H9 (cell line): Measurements from ENCODE around the gene ORAI3. TPM values are rescaled to one million over a fixed set of nuclear protein-coding genes. Genes with fewer than 3 reads are reported as not detected.
A peak's percentile ranks its signal among the peaks of the same experiment; 100 is the strongest.

Experiments
- DNase-seq: peaks from one replicate; pipeline ENCODE4 v3.0.0-alpha.2; 2017
- H2AFZ ChIP-seq: one replicate; pipeline ENCODE4 v1.6.1; 2013; ENCODE audit warnings: mild to moderate bottlenecking, low read length, control low read depth, moderate library complexity
- H2AK5ac ChIP-seq: 2 replicates; pipeline ENCODE4 v1.6.1; 2013; ENCODE audit warnings: low read length, control low read depth, mixed read lengths; ENCODE audit not compliant: insufficient read length
- H2BK120ac ChIP-seq: one replicate; pipeline ENCODE4 v1.6.1; 2013; ENCODE audit warnings: low read depth, mild to moderate bottlenecking, low read length, control low read depth, inconsistent platforms; ENCODE audit not compliant: poor library complexity, severe bottlenecking
- H2BK12ac ChIP-seq: 2 replicates; pipeline ENCODE4 v1.6.1; 2013; ENCODE audit warnings: low read length, control low read depth, mixed read lengths, low read depth; ENCODE audit not compliant: insufficient read length
- H2BK15ac ChIP-seq: 2 replicates; pipeline ENCODE4 v1.6.1; 2013; ENCODE audit warnings: low read depth, low read length, control low read depth
- H2BK20ac ChIP-seq: one replicate; pipeline ENCODE4 v1.6.1; 2013; ENCODE audit warnings: low read depth, mild to moderate bottlenecking, low read length, control low read depth, inconsistent platforms; ENCODE audit not compliant: poor library complexity, severe bottlenecking
- H2BK5ac ChIP-seq: 2 replicates; pipeline ENCODE4 v1.6.1; 2013; ENCODE audit warnings: low read length, control low read depth, mixed read lengths; ENCODE audit not compliant: insufficient read length
- H3K14ac ChIP-seq: 2 replicates; pipeline ENCODE4 v1.6.1; 2013; ENCODE audit warnings: low read length, control low read depth; ENCODE audit not compliant: insufficient read depth
- H3K18ac ChIP-seq: 2 replicates; pipeline ENCODE4 v1.6.1; 2013; ENCODE audit warnings: low read depth, mild to moderate bottlenecking, mixed read lengths, low read length, control low read depth; ENCODE audit not compliant: insufficient read length
- H3K23ac ChIP-seq: 2 replicates; pipeline ENCODE4 v1.6.1; 2013; ENCODE audit warnings: low read length, control low read depth, mixed read lengths, low read depth; ENCODE audit not compliant: insufficient read length
- H3K23me2 ChIP-seq: 2 replicates; pipeline ENCODE4 v1.6.1; 2013; ENCODE audit warnings: low read depth, mild to moderate bottlenecking, mixed read lengths, low read length, control low read depth; ENCODE audit not compliant: insufficient read length, poor library complexity, severe bottlenecking
- H3K27ac ChIP-seq: 2 replicates; pipeline ENCODE4 v1.5.1; 2013; ENCODE audit warnings: low read length, control low read depth, mixed read lengths, low read depth; ENCODE audit not compliant: insufficient read length
- H3K27me3 ChIP-seq: 2 replicates; pipeline ENCODE4 v1.6.1; 2013; ENCODE audit warnings: low read length, control low read depth, inconsistent platforms; ENCODE audit not compliant: insufficient read depth
- H3K4ac ChIP-seq: 2 replicates; pipeline ENCODE4 v1.6.1; 2013; ENCODE audit warnings: low read depth, mild to moderate bottlenecking, control low read depth, inconsistent platforms, low read length, moderate library complexity
- H3K4me1 ChIP-seq: 2 replicates; pipeline ENCODE4 v1.6.1; 2013; ENCODE audit warnings: low read length, control low read depth, inconsistent platforms; ENCODE audit not compliant: insufficient read depth
- H3K4me2 ChIP-seq: 2 replicates; pipeline ENCODE4 v1.6.1; 2013; ENCODE audit warnings: low read length, control low read depth, mixed read lengths; ENCODE audit not compliant: insufficient read length, insufficient read depth
- H3K56ac ChIP-seq: 2 replicates; pipeline ENCODE4 v1.6.1; 2013; ENCODE audit warnings: low read depth, mild to moderate bottlenecking, mixed read lengths, low read length, control low read depth; ENCODE audit not compliant: insufficient read length
- H3K79me1 ChIP-seq: 2 replicates; pipeline ENCODE4 v1.6.1; 2013; ENCODE audit warnings: low read depth, mild to moderate bottlenecking, moderate library complexity, low read length, control low read depth, inconsistent platforms; ENCODE audit not compliant: insufficient read depth, poor library complexity, severe bottlenecking
- H3K79me2 ChIP-seq: 2 replicates; pipeline ENCODE4 v1.6.1; 2013; ENCODE audit warnings: low read length, control low read depth, inconsistent platforms; ENCODE audit not compliant: insufficient read depth
- H3K9ac ChIP-seq: 2 replicates; pipeline ENCODE4 v1.6.1; 2013; ENCODE audit warnings: low read length, control low read depth, mixed read lengths; ENCODE audit not compliant: insufficient read length; ENCODE audit errors: extremely low read depth
- H3K9me3 ChIP-seq: one replicate; pipeline ENCODE4 v1.6.1; 2013; ENCODE audit warnings: low read depth, low read length, inconsistent platforms; ENCODE audit not compliant: control insufficient read depth
- H3T11ph ChIP-seq: one replicate; pipeline ENCODE4 v1.6.1; 2013; ENCODE audit warnings: mild to moderate bottlenecking, low read length, control low read depth, inconsistent platforms
- H4K20me1 ChIP-seq: one replicate; pipeline ENCODE4 v1.6.1; 2013; ENCODE audit not compliant: control insufficient read depth, insufficient read length, insufficient read depth
- H4K5ac ChIP-seq: 2 replicates; pipeline ENCODE4 v1.6.1; 2013; ENCODE audit warnings: low read depth, mild to moderate bottlenecking, mixed read lengths, low read length, control low read depth; ENCODE audit not compliant: insufficient read length
- H4K8ac ChIP-seq: replicated peaks from 2 replicates; pipeline ENCODE4 v1.6.1; 2013; ENCODE audit warnings: low read length, control low read depth, mixed read lengths, low read depth; ENCODE audit not compliant: insufficient read length
- H4K91ac ChIP-seq: 2 replicates; pipeline ENCODE4 v1.6.1; 2013; ENCODE audit warnings: low read depth, mild to moderate bottlenecking, moderate library complexity, mixed read lengths, low read length, control low read depth; ENCODE audit not compliant: insufficient read length
- H3K27ac Mint-ChIP-seq, 3 experiments: 2 replicates in 2 of 3; 3 replicates in 1 of 3; pipeline ENCODE4 v1.8.0; 2020 to 2021; ENCODE audit warnings: mixed read lengths in 3 of 3, mild to moderate bottlenecking in 1 of 3, moderate library complexity in 1 of 3
- H3K27me3 Mint-ChIP-seq: 2 replicates; pipeline ENCODE4 v1.8.0; 2021; ENCODE audit warnings: low read depth, mild to moderate bottlenecking, moderate library complexity, mixed read lengths
- H3K36me3 Mint-ChIP-seq, 3 experiments: 2 replicates in 2 of 3; 3 replicates in 1 of 3; pipeline ENCODE4 v1.8.0; 2020 to 2021; ENCODE audit warnings: low read depth in 3 of 3, mixed read lengths in 3 of 3; ENCODE audit not compliant: insufficient read depth in 1 of 3
- H3K4me1 Mint-ChIP-seq, 2 experiments: 2 replicates each; pipeline ENCODE4 v1.8.0; 2020; ENCODE audit warnings: mixed read lengths in 2 of 2
- H3K4me3 Mint-ChIP-seq, 2 experiments: 2 replicates in 1 of 2; 3 replicates in 1 of 2; pipeline ENCODE4 v1.8.0; 2020 to 2021; ENCODE audit warnings: mild to moderate bottlenecking in 2 of 2, mixed read lengths in 2 of 2, moderate library complexity in 1 of 2
- H3K9me3 Mint-ChIP-seq, 2 experiments: 2 replicates in 1 of 2; 3 replicates in 1 of 2; pipeline ENCODE4 v1.8.0; 2020; ENCODE audit warnings: mild to moderate bottlenecking in 2 of 2, mixed read lengths in 2 of 2, moderate library complexity in 1 of 2
- CTCF ChIP-seq: fragments of 200-600 bp; sonication (generic); conservative IDR thresholded peaks from 3 replicates; pipeline ENCODE4 v1.8.0; 2021; ENCODE audit warnings: antibody characterized with exemption, mild to moderate bottlenecking
- WGBS: extraction: QIAGEN DNeasy Blood & Tissue Kit; methylation state at CpG from one replicate; pipeline ENCODE4 v1.1.7; 2013; ENCODE audit warnings: missing lambda C conversion rate, low lambda C conversion rate, mixed read lengths; ENCODE audit not compliant: insufficient read length; ENCODE audit errors: extremely low coverage; 5-methylcytosine and 5-hydroxymethylcytosine counted together
- total RNA-seq: library from RNA; stranded (reverse); gene quantifications from 2 replicates; pipeline ENCODE4 v1.2.1, GENCODE V29; 2021

ORAI3 gene
- total RNA-seq, 1 experiment from 2014 or later = 6.9 TPM

GRCh38 chr16:30910427-30911029 is 38.3 kb upstream of the ORAI3 start:
- Mint-ChIP-seq H3K4me1 (peaks cover 18 to 20% of the 10 kb centered on the region in 2 experiments), H3K27ac (peak overlapping the region in 1 of 3 experiments; percentile 88; a peak in 1 of 7 replicates), H3K4me3 (no peak overlapping the region), H3K27me3 (peaks cover 6% of the 10 kb centered on the region), H3K9me3 (no peaks in the 10 kb centered on the region), H3K36me3 (no peaks in the 10 kb centered on the region)
- peaks cover 2% of the 10 kb centered on the region for H4K20me1 ChIP-seq
- no peak overlapping the region for H3K4me2 ChIP-seq
- no peaks in the 10 kb centered on the region for H3K4me1 ChIP-seq
- H3K79me1 ChIP-seq = no peaks in the 10 kb centered on the region
- no peak overlapping the region for H3K14ac ChIP-seq
- no peak overlapping the region for H3T11ph ChIP-seq
- H2AK5ac ChIP-seq = no peak overlapping the region
- H3K9me3 ChIP-seq = no peaks in the 10 kb centered on the region
- no peak overlapping the region for H3K18ac ChIP-seq
- no peak overlapping the region for H2BK120ac ChIP-seq
- no peak for DNase-seq
- no peak overlapping the region for H3K56ac ChIP-seq
- no peak overlapping the region for H4K91ac ChIP-seq
- H2BK20ac ChIP-seq = no peak overlapping the region
- H3K9ac ChIP-seq = no peak overlapping the region
- no peaks in the 10 kb centered on the region for H3K79me2 ChIP-seq
- no peak overlapping the region for H3K23ac ChIP-seq
- no peak overlapping the region for H4K5ac ChIP-seq
- no CpG with 5 or more reads among the region's 18 CpGs for WGBS
- no peak overlapping the region for H3K27ac ChIP-seq
- H2BK12ac ChIP-seq = no peak overlapping the region
- TF ChIP-seq CTCF = no peak
- H2AFZ ChIP-seq = no peak overlapping the region
- H4K8ac ChIP-seq = no peak overlapping the region
- H2BK5ac ChIP-seq = no peak overlapping the region
- no peaks in the 10 kb centered on the region for H3K27me3 ChIP-seq
- no peak overlapping the region for H2BK15ac ChIP-seq
- no peak overlapping the region for H3K4ac ChIP-seq
- no peaks in the 10 kb centered on the region for H3K23me2 ChIP-seq
